ENCODE results near the gene JOSD1. TPM values are rescaled to one million over a fixed set of nuclear protein-coding genes. Genes with fewer than 3 reads are reported as not detected.

The JOSD1 gene
- total RNA-seq, 1 experiment from 2014 or later, result 55.3 TPM

DNA sequence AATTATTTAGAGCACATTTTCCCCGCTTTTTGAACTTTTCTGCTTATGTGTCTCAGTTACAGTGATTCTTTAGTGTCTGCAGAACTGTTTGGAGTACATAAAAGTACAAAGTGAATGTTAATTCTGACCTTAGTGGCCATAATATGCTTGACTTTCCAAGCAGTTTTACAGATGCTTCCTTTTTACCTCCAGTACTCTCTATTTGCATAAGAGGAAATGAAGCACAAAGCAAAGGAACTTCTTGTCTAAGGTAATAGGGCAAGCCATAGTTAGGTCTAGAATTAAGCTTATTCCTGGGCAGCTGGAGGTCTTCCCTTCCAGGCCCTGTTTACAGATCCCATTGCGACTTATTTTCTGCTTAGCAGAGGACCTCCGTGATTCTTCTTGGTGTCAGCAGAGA lies 8.6 kb upstream of the JOSD1 start:
- H3K4me3 Mint-ChIP-seq (ENCODE audit: unreplicated experiment), result no peak overlapping the region
- Histone ChIP-seq H3K4me3 (ENCODE audit: low read depth, low read length) (no peak overlapping the region), H3K27me3 (replicated peaks; ENCODE audit: control insufficient read depth, insufficient read depth, low read length) (no peaks in the 10 kb centered on the region), H3K4me1 (peaks cover 13% of the 10 kb centered on the region), H3K9me3 (no peaks in the 10 kb centered on the region), H3K36me3 (ENCODE audit: control insufficient read depth, insufficient read depth, low read length) (peaks cover 4% of the 10 kb centered on the region; the same call in 1 of the 2 replicates)
- H3K27ac Mint-ChIP-seq (ENCODE audit: unreplicated experiment), result no peak overlapping the region
- ChIA-PET POLR2A (no interaction called here), CTCF (no interaction called here)
- H3K27me3 Mint-ChIP-seq (ENCODE audit: insufficient read depth, unreplicated experiment), result no peaks in the 10 kb centered on the region
- TF ChIP-seq, protein P1, sequence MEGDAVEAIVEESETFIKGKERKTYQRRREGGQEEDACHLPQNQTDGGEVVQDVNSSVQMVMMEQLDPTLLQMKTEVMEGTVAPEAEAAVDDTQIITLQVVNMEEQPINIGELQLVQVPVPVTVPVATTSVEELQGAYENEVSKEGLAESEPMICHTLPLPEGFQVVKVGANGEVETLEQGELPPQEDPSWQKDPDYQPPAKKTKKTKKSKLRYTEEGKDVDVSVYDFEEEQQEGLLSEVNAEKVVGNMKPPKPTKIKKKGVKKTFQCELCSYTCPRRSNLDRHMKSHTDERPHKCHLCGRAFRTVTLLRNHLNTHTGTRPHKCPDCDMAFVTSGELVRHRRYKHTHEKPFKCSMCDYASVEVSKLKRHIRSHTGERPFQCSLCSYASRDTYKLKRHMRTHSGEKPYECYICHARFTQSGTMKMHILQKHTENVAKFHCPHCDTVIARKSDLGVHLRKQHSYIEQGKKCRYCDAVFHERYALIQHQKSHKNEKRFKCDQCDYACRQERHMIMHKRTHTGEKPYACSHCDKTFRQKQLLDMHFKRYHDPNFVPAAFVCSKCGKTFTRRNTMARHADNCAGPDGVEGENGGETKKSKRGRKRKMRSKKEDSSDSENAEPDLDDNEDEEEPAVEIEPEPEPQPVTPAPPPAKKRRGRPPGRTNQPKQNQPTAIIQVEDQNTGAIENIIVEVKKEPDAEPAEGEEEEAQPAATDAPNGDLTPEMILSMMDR (IDR thresholded peaks at IDR 0.05; ENCODE audit: insufficient read depth in 1 of 2, low read depth in 1 of 2, low read length in 1 of 2, severe bottlenecking in 1 of 2, unreplicated experiment in 1 of 2), result no peak
- peaks cover 23% of the 10 kb centered on the region for H3K4me1 Mint-ChIP-seq (ENCODE audit: low read depth, unreplicated experiment)
- intact Hi-C loops (cut with micrococcal nuclease; ENCODE audit: unreplicated experiment), result loop anchor here (5.0 kb wide), 1 partner anchor 48 kb away; the partner anchor contains the start of gene SUN2
- peaks cover 34% of the 10 kb centered on the region for H3K36me3 Mint-ChIP-seq (ENCODE audit: insufficient read depth, unreplicated experiment)
- no peak for DNase-seq
- no peaks in the 10 kb centered on the region for H3K9me3 Mint-ChIP-seq (ENCODE audit: unreplicated experiment)
- BruUV-seq (replicated peaks), result no TSS peak

DNA sequence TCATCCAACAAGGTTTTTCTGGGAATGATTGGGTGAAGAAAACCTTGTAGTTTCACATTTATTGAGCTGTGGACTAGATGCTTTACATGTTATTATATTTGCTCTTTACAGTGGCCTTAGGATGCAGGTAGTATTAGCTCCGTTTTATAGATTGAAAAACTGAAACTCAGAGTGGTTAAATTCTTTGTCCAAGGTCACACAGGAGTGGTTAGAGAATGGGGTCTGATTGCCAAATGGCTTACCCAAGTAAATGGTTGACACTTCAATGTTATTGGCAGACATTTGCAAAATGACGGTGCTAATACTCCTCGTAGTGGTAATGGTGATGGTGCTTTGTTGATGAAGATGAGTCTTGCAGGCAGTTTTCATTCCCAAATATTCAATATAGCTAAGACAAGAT lies 7.2 kb upstream of the JOSD1 start:
- DNase-seq, result no peak
- Mint-ChIP-seq H3K9me3 (ENCODE audit: unreplicated experiment) (no peaks in the 10 kb centered on the region), H3K4me1 (ENCODE audit: low read depth, unreplicated experiment) (peaks cover 23% of the 10 kb centered on the region), H3K4me3 (ENCODE audit: unreplicated experiment) (peak overlapping the region; percentile 89), H3K27ac (ENCODE audit: unreplicated experiment) (no peak overlapping the region), H3K36me3 (ENCODE audit: insufficient read depth, unreplicated experiment) (peaks cover 34% of the 10 kb centered on the region), H3K27me3 (ENCODE audit: insufficient read depth, unreplicated experiment) (no peaks in the 10 kb centered on the region)
- POLR2A ChIA-PET, result interaction anchor here (1.0 to 1.2 kb wide), 2 partner anchors 10 to 14 kb away, joined by 4 read pairs; no protein-coding TSS in a partner anchor
- Histone ChIP-seq H3K4me1 (peaks cover 13% of the 10 kb centered on the region), H3K9me3 (no peaks in the 10 kb centered on the region), H3K27me3 (replicated peaks; ENCODE audit: control insufficient read depth, insufficient read depth, low read length) (no peaks in the 10 kb centered on the region), H3K36me3 (ENCODE audit: control insufficient read depth, insufficient read depth, low read length) (peaks cover 4% of the 10 kb centered on the region; the same call in 1 of the 2 replicates), H3K4me3 (ENCODE audit: low read depth, low read length) (no peak overlapping the region)
- BruUV-seq (replicated peaks), result no TSS peak
- CTCF ChIA-PET, result no interaction called here
- intact Hi-C loops (cut with micrococcal nuclease; ENCODE audit: unreplicated experiment), result loop anchor here (5.0 kb wide), 1 partner anchor 49 kb away; the partner anchor contains the start of gene SUN2
- TF ChIP-seq, protein P1 (IDR thresholded peaks at IDR 0.05; ENCODE audit: insufficient read depth in 1 of 2, low read depth in 1 of 2, low read length in 1 of 2, severe bottlenecking in 1 of 2, unreplicated experiment in 1 of 2), result no peak

DNA sequence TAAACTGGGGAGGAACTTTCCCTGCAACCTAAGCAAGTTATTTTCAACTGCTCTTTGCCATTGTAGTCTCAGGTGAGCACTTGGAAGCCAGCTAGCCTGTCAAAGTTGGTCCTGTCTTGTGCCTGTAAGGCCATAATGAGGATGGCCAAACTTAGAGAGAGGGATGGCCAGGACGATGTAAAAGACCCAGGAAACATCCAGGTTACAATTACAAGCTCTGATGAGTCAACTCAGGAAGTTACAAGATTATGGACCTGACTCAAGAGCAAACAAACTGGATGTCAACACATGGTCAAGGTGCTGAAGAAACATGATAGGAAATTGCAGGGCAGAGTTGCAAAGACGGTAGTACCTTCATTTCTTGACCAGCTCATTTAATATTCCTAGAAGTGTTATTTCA lies 6.6 kb upstream of the JOSD1 start:
- no peak for DNase-seq
- ChIA-PET CTCF (no interaction called here), POLR2A (interaction anchor here (0.7 to 1.2 kb wide), 3 partner anchors 9 to 62 kb away, joined by 3 to 4 read pairs (median 4); no protein-coding TSS in a partner anchor)
- peaks cover 23% of the 10 kb centered on the region for H3K4me1 Mint-ChIP-seq (ENCODE audit: low read depth, unreplicated experiment)
- TSS peak; percentile 32 for BruUV-seq (replicated peaks)
- no peak overlapping the region for H3K27ac Mint-ChIP-seq (ENCODE audit: unreplicated experiment)
- intact Hi-C loops (cut with micrococcal nuclease; ENCODE audit: unreplicated experiment), result loop anchor here (5.0 kb wide), 1 partner anchor 50 kb away; the partner anchor contains the start of gene SUN2
- H3K4me1 ChIP-seq, result peaks cover 13% of the 10 kb centered on the region
- TF ChIP-seq, protein P1 (IDR thresholded peaks at IDR 0.05; ENCODE audit: insufficient read depth in 1 of 2, low read depth in 1 of 2, low read length in 1 of 2, severe bottlenecking in 1 of 2, unreplicated experiment in 1 of 2), result no peak
- no peaks in the 10 kb centered on the region for H3K9me3 ChIP-seq
- peak overlapping the region; percentile 89 for H3K4me3 Mint-ChIP-seq (ENCODE audit: unreplicated experiment)
- H3K27me3 Mint-ChIP-seq (ENCODE audit: insufficient read depth, unreplicated experiment), result no peaks in the 10 kb centered on the region
- H3K36me3 ChIP-seq (ENCODE audit: control insufficient read depth, insufficient read depth, low read length), result peaks cover 2% of the 10 kb centered on the region; the same call in 1 of the 2 replicates
- peaks cover 34% of the 10 kb centered on the region for H3K36me3 Mint-ChIP-seq (ENCODE audit: insufficient read depth, unreplicated experiment)
- H3K27me3 ChIP-seq (replicated peaks; ENCODE audit: control insufficient read depth, insufficient read depth, low read length), result no peaks in the 10 kb centered on the region
- no peaks in the 10 kb centered on the region for H3K9me3 Mint-ChIP-seq (ENCODE audit: unreplicated experiment)
- H3K4me3 ChIP-seq (ENCODE audit: low read depth, low read length), result peak overlapping the region; percentile 97
